Aortic smooth muscle cell (primary cell): ENCODE results near the gene ARHGEF33. TPM values are rescaled to one million over a fixed set of nuclear protein-coding genes. Genes with fewer than 3 reads are reported as not detected.

Source experiments
- total RNA-seq: library from RNA; depleted of rRNA; stranded (reverse); fragments of >200 nt; gene quantifications from 2 replicates; pipeline ENCODE4 v1.2.3, GENCODE V29; 2014

ARHGEF33 gene
- 0.37 and 0.40 TPM in 2 replicates for total RNA-seq

DNA sequence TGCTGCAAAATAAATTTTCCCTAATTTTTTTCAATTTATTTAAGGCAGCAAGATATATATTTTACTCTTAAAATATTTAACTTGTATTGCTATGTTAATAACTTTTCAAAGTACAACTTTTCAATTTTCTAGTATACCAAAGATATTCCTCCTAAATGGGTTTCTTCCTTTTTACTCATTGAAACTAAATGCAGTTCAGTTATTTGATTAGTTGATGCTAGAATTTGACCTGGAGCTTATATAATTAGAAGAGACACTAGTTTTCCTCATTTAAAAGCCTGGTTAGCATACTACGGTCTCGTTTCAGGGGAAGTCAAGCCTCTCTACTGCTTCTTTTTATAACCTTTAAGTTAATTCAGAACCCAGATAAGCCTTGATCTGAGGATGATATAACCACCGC lies at the start of gene ARHGEF33:
ARHGEF33 (plus strand) TSS at position 301 of the 400 bp plus-strand sequence. CDS start 29,573 bp downstream, outside the sequence.

DNA sequence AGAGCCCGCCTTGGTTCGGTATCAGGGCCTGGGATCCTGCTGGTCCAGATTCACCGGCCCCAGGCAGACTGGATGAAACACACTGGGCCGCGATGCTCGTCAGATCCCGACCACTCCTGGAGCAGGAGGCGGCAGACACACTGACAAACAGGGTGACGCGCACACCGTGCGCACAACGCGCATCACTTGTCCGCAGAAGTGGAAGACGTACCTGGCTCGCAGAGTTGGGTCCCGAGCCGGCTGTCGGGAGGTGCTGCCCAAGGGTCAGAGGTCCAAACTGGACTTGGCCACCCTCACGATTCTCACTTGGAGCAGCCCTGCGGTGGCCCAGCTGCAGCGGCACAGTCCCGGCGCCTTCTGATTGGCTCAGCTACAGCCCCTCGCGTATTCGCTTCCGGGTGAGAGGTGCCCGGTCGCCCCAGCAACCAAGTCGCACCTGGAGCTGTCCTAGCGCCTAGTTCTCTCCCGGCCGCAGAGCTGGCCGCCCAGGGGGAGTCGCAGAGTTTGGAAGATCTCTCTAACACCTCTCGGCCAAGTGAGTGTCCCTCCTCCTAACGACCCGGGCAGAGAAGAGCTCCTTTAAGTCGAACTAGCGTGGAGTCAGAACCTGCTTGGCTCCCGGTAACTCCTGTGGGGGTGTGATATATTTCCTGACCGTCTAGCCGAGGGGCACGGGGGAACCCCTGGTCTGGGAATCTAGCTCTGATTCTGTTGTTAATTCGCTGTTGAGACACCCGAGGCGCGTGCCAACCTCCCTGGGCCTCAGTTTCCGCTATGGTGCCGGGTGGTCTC lies 13.9 kb upstream of the ARHGEF33 start, which contains the start of the genes DHX57 and MORN2:
DHX57 (minus strand) TSS at position 359 of the 792 bp plus-strand sequence. CDS start 7,529 bp downstream, outside the sequence.
MORN2 (plus strand) TSS at position 401 of the 792 bp plus-strand sequence.

Other genes starting within 250 kb of the ARHGEF33 start
- 17.3 and 18.0 TPM in 2 replicates for gene GALM, start 223.8 kb upstream of the ARHGEF33 start, total RNA-seq
- gene SRSF7, start 138.5 kb upstream of the ARHGEF33 start, total RNA-seq, result 134 and 172 TPM in 2 replicates
- 11.8 and 12.0 TPM in 2 replicates for gene GEMIN6, start 111.7 kb upstream of the ARHGEF33 start, total RNA-seq
- gene DHX57, start 13.9 kb upstream of the ARHGEF33 start, total RNA-seq, result 26.6 and 28.7 TPM in 2 replicates
- gene MORN2, start 13.9 kb upstream of the ARHGEF33 start, total RNA-seq, result 22.5 and 28.9 TPM in 2 replicates
- 13.3 and 22.0 TPM in 2 replicates for gene SOS1, start 231.2 kb downstream of the ARHGEF33 start, total RNA-seq